ENCODE measurements around the gene HIVEP3.
"Not testable (repeated sequence)": the region's sequence is repeated elsewhere in the genome, so short reads cannot be mapped to it uniquely, and the experiment has no call there.

The HIVEP3 gene

DNA sequence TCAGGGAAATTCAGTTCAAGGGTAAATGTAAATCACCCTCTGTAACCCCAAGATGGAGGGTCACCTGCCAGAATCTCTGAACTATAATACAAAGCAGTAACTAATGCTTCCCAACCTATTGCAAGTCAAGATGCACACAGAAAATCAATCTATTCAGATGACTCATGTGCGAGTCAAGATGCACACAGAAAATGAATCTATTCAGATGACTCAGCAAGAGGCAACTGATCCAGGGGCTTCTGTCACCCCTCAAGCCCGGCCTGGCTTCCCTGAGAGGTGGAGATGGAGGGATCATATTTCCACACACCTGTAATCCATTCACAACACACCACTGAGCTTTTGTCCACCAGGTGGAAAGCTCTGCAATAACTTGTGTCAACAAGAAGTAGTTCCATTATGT is 17.4 kb upstream of the HIVEP3 start:
- H3K4me3 ChIP-seq (ENCODE audit: low read depth, low read length), result no peak overlapping the region
- TF ChIP-seq, protein P1, sequence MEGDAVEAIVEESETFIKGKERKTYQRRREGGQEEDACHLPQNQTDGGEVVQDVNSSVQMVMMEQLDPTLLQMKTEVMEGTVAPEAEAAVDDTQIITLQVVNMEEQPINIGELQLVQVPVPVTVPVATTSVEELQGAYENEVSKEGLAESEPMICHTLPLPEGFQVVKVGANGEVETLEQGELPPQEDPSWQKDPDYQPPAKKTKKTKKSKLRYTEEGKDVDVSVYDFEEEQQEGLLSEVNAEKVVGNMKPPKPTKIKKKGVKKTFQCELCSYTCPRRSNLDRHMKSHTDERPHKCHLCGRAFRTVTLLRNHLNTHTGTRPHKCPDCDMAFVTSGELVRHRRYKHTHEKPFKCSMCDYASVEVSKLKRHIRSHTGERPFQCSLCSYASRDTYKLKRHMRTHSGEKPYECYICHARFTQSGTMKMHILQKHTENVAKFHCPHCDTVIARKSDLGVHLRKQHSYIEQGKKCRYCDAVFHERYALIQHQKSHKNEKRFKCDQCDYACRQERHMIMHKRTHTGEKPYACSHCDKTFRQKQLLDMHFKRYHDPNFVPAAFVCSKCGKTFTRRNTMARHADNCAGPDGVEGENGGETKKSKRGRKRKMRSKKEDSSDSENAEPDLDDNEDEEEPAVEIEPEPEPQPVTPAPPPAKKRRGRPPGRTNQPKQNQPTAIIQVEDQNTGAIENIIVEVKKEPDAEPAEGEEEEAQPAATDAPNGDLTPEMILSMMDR (IDR thresholded peaks at IDR 0.05; ENCODE audit: low read depth, low read length), result no peak

DNA sequence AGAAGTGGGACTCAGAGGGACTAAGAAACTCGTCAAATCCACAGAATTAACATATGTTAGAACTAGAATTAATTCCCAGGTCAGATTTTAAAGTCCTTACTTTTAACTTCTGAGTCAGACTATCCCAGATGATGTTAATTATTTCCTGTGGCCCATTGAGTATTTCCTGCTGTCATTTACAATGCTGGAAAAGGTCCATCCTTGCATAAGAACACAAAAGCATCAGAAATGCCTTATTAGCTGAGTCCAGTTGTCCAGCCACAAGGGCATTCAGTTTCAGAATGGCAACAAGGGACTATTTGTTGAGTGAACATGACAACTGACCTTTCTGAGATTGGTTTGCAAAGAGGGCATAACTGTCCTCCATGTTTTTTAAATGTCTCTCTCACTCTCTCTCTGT is 16.5 kb upstream of the HIVEP3 start:
- TF ChIP-seq, protein P1 (IDR thresholded peaks at IDR 0.05; ENCODE audit: low read depth, low read length), result no peak
- no peak overlapping the region for H3K4me3 ChIP-seq (ENCODE audit: low read depth, low read length)

DNA sequence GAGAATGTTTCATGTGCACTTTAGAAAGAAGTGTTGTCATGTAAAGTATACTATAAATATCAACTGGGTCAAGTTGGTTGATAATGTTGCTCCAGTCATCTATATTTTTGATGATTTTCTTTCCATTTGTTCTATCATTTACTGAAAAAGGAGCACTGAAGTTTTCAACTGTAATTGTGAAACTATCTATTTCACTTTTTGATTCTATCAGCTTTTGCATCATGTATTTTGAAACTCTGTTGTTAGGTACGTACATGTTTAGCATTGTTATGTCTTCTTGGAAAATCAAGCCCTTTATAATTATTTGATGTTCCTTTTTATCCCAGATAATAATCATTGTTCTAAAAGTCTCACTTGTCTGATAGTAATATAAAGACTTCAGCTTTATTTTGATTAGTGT is 14.4 kb upstream of the HIVEP3 start:
- TF ChIP-seq, protein P1 (IDR thresholded peaks at IDR 0.05; ENCODE audit: low read depth, low read length), result no peak
- H3K4me3 ChIP-seq (ENCODE audit: low read depth, low read length), result no peak overlapping the region

DNA sequence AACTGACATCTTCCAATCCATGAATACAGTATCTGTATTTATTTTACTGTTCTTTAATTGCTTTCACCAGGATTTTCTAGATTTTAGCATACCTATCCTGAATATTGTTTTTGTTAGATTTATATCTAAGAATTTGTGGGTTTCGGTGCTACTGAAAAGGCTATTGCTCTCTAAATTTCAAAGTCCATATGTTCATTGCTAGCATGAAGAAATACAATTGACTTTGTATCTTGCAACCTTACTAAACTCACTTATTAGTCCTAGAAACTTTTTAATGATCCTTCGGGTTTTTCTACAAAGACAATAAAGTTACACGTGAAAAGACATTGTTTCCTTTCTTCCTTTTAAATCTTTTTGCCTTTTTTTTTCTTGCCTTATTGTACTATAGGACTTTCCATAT is 12.9 kb upstream of the HIVEP3 start:
- no peak overlapping the region for H3K4me3 ChIP-seq (ENCODE audit: low read depth, low read length)
- TF ChIP-seq, protein P1 (IDR thresholded peaks at IDR 0.05; ENCODE audit: low read depth, low read length), result no peak

DNA sequence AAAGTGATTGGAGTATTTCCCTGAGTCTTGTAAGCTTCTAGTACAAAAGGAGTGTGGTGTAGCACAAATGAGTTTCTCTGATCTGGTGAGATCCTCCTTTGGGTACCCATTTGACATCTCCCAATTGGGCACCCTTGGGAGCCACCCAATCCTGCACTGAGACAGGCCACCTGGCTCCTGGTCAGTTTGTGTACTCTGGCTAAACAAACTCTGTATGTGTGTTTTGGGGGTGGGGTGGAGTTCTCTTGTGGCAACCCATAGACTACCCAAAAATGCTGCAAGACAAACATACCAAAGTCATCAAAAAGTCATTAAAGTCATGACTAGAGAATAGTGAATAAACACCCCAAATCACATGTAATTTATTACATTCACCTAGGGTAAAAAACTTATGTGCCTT is 8.4 kb upstream of the HIVEP3 start:
- no peak overlapping the region for H3K4me3 ChIP-seq (ENCODE audit: low read depth, low read length)
- TF ChIP-seq, protein P1 (IDR thresholded peaks at IDR 0.05; ENCODE audit: low read depth, low read length), result no peak

DNA sequence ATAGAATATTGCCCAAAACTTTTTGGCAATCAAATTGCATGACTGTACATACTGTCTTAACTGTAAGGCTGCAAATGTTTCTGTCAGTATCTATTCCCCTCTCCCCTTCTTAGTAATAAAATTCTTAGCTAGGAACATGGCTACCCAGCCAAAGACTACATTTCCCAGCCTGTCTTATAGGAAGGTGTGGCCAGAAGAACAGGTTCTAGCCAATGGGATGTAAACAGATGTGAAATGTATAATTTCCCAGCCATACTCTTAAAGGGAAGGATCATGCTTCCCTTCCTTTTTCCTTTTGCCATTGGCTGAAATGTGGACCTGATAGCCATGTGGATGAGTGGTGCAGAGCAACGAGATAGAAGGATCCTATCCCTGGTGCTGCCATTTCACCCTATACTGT is 7.0 kb upstream of the HIVEP3 start:
- TF ChIP-seq, protein P1 (IDR thresholded peaks at IDR 0.05; ENCODE audit: low read depth, low read length), result no peak
- H3K4me3 ChIP-seq (ENCODE audit: low read depth, low read length), result no peak overlapping the region

DNA sequence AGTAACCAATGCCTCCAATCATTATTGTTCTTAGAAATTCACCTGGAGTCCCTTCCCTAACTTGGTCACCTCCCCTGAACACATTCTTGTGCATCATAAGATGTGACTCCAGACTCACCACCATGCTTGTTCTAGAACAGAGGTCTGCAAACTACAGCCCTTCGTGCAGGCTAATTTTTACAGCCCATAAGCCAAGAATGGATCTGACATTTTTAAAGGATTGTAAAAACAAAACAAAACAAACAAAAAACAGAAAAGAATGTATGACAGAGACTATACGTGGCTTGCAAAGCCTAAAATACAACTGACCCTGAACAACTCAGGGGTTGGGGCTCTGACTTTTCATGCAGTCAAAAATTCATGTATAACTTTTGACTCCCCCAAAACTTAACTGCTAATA is 6.2 kb upstream of the HIVEP3 start:
- no peak overlapping the region for H3K4me3 ChIP-seq (ENCODE audit: low read depth, low read length)
- TF ChIP-seq, protein P1 (IDR thresholded peaks at IDR 0.05; ENCODE audit: low read depth, low read length), result no peak

DNA sequence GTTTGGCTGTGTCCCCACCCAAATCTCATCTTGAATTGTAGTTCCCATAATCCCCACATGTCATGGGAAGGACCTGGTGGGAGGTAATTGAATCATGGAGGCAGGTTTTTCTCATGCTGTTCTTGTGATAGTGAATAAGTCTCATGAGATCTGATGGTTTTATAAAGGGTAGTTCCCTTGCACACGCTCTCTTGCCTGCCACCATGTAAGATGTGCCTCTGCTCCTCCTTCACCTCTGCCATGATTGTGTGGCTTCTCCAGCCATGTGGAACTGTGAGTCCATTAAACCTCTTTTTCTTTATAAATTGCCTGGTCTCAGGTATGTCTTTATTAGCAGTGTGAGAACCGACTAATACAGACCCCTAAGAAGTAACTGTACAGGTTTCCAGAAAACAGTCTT is 2.5 kb upstream of the HIVEP3 start:
- H3K4me3 ChIP-seq (ENCODE audit: low read depth, low read length), result not testable (repeated sequence)

Measured in WI38 (cell line).